Stimulated activated CD8-positive, alpha-beta memory T cell treated with anti-CD3 and anti-CD28 coated beads, Interleukin-15, amount 100 ng/mL, for 48 hours (primary cell): ENCODE data around the gene OR2A14.
"Not testable (repeated sequence)": the region's sequence is repeated elsewhere in the genome, so short reads cannot be mapped to it uniquely, and the experiment has no call there.

Source experiments
- DNase-seq, 2 donors: peaks; one replicate each; pipeline ENCODE4 v3.0.0-alpha.2; 2020; ENCODE audit warnings: low read depth in 2 of 2

Gene OR2A14

GRCh38 chr7:144148224-144148827 is 25.4 kb downstream of the OR2A14 start:
- DNase-seq = no peak

- no peak for DNase-seq
Observed at GRCh38 chr7:144158861-144159260, 35.9 kb downstream of the OR2A14 start.

- no peak for DNase-seq
Observed at GRCh38 chr7:144164784-144165183, 41.8 kb downstream of the OR2A14 start.

- DNase-seq = not testable (repeated sequence)
Observed at GRCh38 chr7:144171594-144172350, 48.8 kb downstream of the OR2A14 start.

GRCh38 chr7:144174613-144175012 is 51.6 kb downstream of the OR2A14 start:
- DNase-seq = no peak

- not testable (repeated sequence) for DNase-seq
Observed at GRCh38 chr7:144178380-144179164, 55.6 kb downstream of the OR2A14 start.

GRCh38 chr7:144179165-144179479 is 56.1 kb downstream of the OR2A14 start:
- DNase-seq = not testable (repeated sequence)
